Keratinocyte (primary cell): ENCODE data around the gene SUCNR1.

Experiments
- CTCF ChIP-seq, 3 experiments: IDR thresholded peaks in 1 of 3; conservative IDR thresholded peaks in 1 of 3; optimal IDR thresholded peaks in 1 of 3; 2 replicates in 2 of 3; 3 replicates in 1 of 3; pipeline versions ENCODE3 to v1.5.1; 2011; ENCODE audit warnings: low read length in 3 of 3, mild to moderate bottlenecking in 3 of 3, moderate library complexity in 2 of 3, control low read depth in 1 of 3, inconsistent platforms in 1 of 3; ENCODE audit not compliant: insufficient read depth in 2 of 3; ENCODE audit errors: extremely low read depth in 1 of 3
- EZH2 ChIP-seq: IDR thresholded peaks from one replicate; pipeline ENCODE4 v1.6.1; 2012; ENCODE audit warnings: inconsistent platforms, mild to moderate bottlenecking, low read length, moderate library complexity

- TF ChIP-seq CTCF (optimal IDR thresholded peaks at IDR 0.05 in 1 of 3, IDR thresholded peaks at IDR 0.05 in 1 of 3, conservative IDR thresholded peaks at IDR 0.05 in 1 of 3; ENCODE audit: extremely low read depth in 1 of 3, insufficient read depth in 2 of 3, low read length in 3 of 3) (no peak), EZH2 (no peak)
Measured at GRCh38 chr3:151827816-151828215, 45.6 kb upstream of the SUCNR1 start.
